Measurements from ENCODE around the gene RXFP3. TPM values are rescaled to one million over a fixed set of nuclear protein-coding genes. Genes with fewer than 3 reads are reported as not detected.
A peak's percentile ranks its signal among the peaks of the same experiment; 100 is the strongest.

RXFP3 gene
- total RNA-seq, 1 donor from 2014 or later = not detected

- Mint-ChIP-seq H3K27me3 (ENCODE audit: insufficient read depth, low read depth) (peaks cover 6% of the 10 kb centered on the region), H3K4me3 (peak overlapping the region; percentile 93), H3K9me3 (no peaks in the 10 kb centered on the region), H3K27ac (no peak overlapping the region), H3K36me3 (no peaks in the 10 kb centered on the region), H3K4me1 (peaks cover 35% of the 10 kb centered on the region)
- peak; percentile 46 for DNase-seq (ENCODE audit: low spot score)
- no peak overlapping the region for H3K9ac ChIP-seq
- H3F3A ChIP-seq (ENCODE audit: low read depth) = peaks cover 36% of the 10 kb centered on the region
- H4K20me1 ChIP-seq (ENCODE audit: low read depth) = no peaks in the 10 kb centered on the region
- no peaks in the 10 kb centered on the region for H3K9me3 ChIP-seq (ENCODE audit: low read depth)
- peaks cover 61% of the 10 kb centered on the region for H3K79me2 ChIP-seq (ENCODE audit: low read depth)
- H3K4me3 ChIP-seq = peak overlapping the region; percentile 61
- H3K27me3 ChIP-seq = no peaks in the 10 kb centered on the region
- peaks cover 43% of the 10 kb centered on the region for H3K4me1 ChIP-seq
- H3K27ac ChIP-seq = peak overlapping the region; percentile 61
- TF ChIP-seq EZH2 (IDR thresholded peaks at IDR 0.05) (no peak), EZH2phosphoT487 (IDR thresholded peaks at IDR 0.05) (no peak), CTCF (IDR thresholded peaks at IDR 0.05) (no peak)
- peak overlapping the region; percentile 93 for H3K4me2 ChIP-seq
- peak overlapping the region; percentile 47 for H2AFZ ChIP-seq (replicated peaks)
- no peaks in the 10 kb centered on the region for H3K36me3 ChIP-seq
Observed at GRCh38 chr5:33890131-33891032, 45.8 kb upstream of the RXFP3 start.

GRCh38 chr5:33891446-33891787, 44.8 kb upstream of the RXFP3 start:
- Histone ChIP-seq H3K27me3 (no peaks in the 10 kb centered on the region), H2AFZ (replicated peaks) (peak overlapping the region; percentile 67)

GRCh38 chr5:33891788-33892619, 44.2 kb upstream of the RXFP3 start, which contains the start of gene ADAMTS12:
ADAMTS12 (minus strand) TSS chr5:33891990; CDS start chr5:33891856, 134 bp downstream.
- peak; percentile 84 for DNase-seq (ENCODE audit: low spot score)
- Histone ChIP-seq H3K27me3 (no peaks in the 10 kb centered on the region), H3K36me3 (no peaks in the 10 kb centered on the region), H3K4me2 (peak within 1 kb of the TSS; percentile 93), H3K4me1 (peaks cover 36% of the 10 kb centered on the region), H3K27ac (peak within 1 kb of the TSS; percentile 44), H3K79me2 (ENCODE audit: low read depth) (peaks cover 45% of the 10 kb centered on the region), H4K20me1 (ENCODE audit: low read depth) (no peaks in the 10 kb centered on the region), H2AFZ (replicated peaks) (peak within 1 kb of the TSS; percentile 67), H3K4me3 (peak within 1 kb of the TSS; percentile 61), H3K9ac (no peak within 1 kb of the TSS), H3K9me3 (ENCODE audit: low read depth) (no peaks in the 10 kb centered on the region), H3F3A (ENCODE audit: low read depth) (peaks cover 36% of the 10 kb centered on the region)
- peaks cover 6% of the 10 kb centered on the region for H3K27me3 Mint-ChIP-seq (ENCODE audit: insufficient read depth, low read depth)
- H3K4me3 Mint-ChIP-seq = peak within 1 kb of the TSS; percentile 93
- H3K36me3 Mint-ChIP-seq = no peaks in the 10 kb centered on the region
- no peaks in the 10 kb centered on the region for H3K9me3 Mint-ChIP-seq
- peak within 1 kb of the TSS; percentile 86 for H3K27ac Mint-ChIP-seq
- TF ChIP-seq EZH2 (IDR thresholded peaks at IDR 0.05) (no peak), EZH2phosphoT487 (IDR thresholded peaks at IDR 0.05) (no peak), CTCF (IDR thresholded peaks at IDR 0.05) (no peak)
- H3K4me1 Mint-ChIP-seq = peaks cover 35% of the 10 kb centered on the region

More at GRCh38 chr5:33891446-33891787, 44.8 kb upstream of the RXFP3 start:
- H3K4me3 ChIP-seq = peak overlapping the region; percentile 61
- Mint-ChIP-seq H3K36me3 (no peaks in the 10 kb centered on the region), H3K27ac (peak overlapping the region; percentile 72), H3K27me3 (ENCODE audit: insufficient read depth, low read depth) (peaks cover 6% of the 10 kb centered on the region), H3K9me3 (no peaks in the 10 kb centered on the region), H3K4me3 (peak overlapping the region; percentile 93), H3K4me1 (peaks cover 35% of the 10 kb centered on the region)
- no peak overlapping the region for H3K9ac ChIP-seq
- peak overlapping the region; percentile 44 for H3K27ac ChIP-seq
- H4K20me1 ChIP-seq (ENCODE audit: low read depth) = no peaks in the 10 kb centered on the region
- no peaks in the 10 kb centered on the region for H3K36me3 ChIP-seq
- H3K4me1 ChIP-seq = peaks cover 39% of the 10 kb centered on the region
- TF ChIP-seq EZH2phosphoT487 (IDR thresholded peaks at IDR 0.05) (no peak), CTCF (IDR thresholded peaks at IDR 0.05) (no peak), EZH2 (IDR thresholded peaks at IDR 0.05) (no peak)
- peak overlapping the region; percentile 93 for H3K4me2 ChIP-seq
- no peaks in the 10 kb centered on the region for H3K9me3 ChIP-seq (ENCODE audit: low read depth)
- no peak for DNase-seq (ENCODE audit: low spot score)
- peaks cover 36% of the 10 kb centered on the region for H3F3A ChIP-seq (ENCODE audit: low read depth)
- H3K79me2 ChIP-seq (ENCODE audit: low read depth) = peaks cover 51% of the 10 kb centered on the region
